Measurements from ENCODE around the gene METAP1D.

GRCh38 chr2:172012677-172013391 lies 13.1 kb downstream of the METAP1D start:
- no peak for TF ChIP-seq CTCF (IDR thresholded peaks at IDR 0.05)
- TF ChIP-seq POLR2A (IDR thresholded peaks at IDR 0.05), result no peak
